Measurements from ENCODE around the gene ADGRF5.

ADGRF5 gene, protein sequence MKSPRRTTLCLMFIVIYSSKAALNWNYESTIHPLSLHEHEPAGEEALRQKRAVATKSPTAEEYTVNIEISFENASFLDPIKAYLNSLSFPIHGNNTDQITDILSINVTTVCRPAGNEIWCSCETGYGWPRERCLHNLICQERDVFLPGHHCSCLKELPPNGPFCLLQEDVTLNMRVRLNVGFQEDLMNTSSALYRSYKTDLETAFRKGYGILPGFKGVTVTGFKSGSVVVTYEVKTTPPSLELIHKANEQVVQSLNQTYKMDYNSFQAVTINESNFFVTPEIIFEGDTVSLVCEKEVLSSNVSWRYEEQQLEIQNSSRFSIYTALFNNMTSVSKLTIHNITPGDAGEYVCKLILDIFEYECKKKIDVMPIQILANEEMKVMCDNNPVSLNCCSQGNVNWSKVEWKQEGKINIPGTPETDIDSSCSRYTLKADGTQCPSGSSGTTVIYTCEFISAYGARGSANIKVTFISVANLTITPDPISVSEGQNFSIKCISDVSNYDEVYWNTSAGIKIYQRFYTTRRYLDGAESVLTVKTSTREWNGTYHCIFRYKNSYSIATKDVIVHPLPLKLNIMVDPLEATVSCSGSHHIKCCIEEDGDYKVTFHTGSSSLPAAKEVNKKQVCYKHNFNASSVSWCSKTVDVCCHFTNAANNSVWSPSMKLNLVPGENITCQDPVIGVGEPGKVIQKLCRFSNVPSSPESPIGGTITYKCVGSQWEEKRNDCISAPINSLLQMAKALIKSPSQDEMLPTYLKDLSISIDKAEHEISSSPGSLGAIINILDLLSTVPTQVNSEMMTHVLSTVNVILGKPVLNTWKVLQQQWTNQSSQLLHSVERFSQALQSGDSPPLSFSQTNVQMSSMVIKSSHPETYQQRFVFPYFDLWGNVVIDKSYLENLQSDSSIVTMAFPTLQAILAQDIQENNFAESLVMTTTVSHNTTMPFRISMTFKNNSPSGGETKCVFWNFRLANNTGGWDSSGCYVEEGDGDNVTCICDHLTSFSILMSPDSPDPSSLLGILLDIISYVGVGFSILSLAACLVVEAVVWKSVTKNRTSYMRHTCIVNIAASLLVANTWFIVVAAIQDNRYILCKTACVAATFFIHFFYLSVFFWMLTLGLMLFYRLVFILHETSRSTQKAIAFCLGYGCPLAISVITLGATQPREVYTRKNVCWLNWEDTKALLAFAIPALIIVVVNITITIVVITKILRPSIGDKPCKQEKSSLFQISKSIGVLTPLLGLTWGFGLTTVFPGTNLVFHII (N-terminal part only)

DNA sequence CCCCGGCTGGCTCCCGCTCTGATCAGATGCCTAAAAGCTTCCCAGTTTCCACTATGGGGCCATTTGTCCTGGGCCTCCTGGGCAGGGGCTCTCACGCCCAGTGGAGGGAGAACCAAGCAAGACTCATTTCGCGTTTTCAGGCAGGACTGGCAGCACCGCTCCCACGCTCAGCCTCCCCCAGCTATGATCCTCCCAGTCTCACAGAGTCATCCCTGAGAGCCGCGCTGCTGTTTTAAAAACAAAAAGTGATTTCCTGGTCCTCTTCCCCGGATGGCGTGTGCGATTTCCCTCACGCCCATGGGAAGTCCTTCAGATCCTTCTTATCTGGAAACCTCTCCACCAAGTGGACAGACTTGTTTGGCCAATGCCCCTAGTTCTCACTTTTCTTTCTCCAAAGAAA is at the start of gene ADGRF5:
Gene ADGRF5 (minus strand): TSS at position 208 of the 400 bp plus-strand sequence. CDS start 15,176 bp downstream, outside the sequence.
- no peak for DNase-seq

DNA sequence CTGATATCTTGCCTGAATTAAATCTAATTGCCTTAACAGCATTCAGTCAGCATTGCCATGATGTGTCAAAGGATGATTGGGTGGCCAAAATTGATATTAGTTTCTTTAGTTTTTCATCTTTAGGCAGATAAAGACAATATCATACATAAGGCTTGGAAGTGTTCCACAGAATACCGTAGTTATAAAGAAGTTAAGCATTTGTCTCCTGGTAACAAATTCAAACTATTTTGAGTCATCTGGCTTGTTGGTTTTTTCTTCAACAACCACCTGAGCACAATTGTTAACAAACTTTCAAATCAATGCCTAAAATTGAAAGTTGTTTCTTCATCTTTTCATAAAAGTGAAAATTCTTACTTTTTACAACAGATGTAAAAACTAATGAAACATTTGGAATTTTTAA is 47.5 kb upstream of the ADGRF5 start:
- DNase-seq = no peak

DNA sequence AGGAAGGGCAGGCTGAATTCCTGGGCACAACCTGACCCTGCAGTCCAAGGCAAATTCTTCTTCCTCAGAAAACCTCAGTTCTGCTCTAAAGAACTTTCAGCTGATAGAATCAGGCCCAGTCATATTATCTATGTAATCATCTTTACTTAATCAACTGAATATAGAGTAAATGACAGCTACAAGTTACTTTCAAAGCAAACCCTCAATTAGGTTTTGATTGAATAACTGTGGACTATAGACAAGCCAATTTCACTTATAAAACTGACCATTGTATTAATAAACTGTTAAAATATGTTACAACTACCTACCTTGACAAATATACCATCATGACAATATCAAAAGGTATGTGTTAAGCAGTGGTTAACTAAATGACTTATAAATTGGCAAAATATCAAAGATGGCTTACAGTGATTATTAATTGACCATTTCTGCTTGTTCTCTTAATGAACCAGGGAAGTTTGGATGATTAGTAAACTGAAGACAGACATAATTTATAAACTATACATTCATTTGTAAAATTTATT is 46.1 kb upstream of the ADGRF5 start:
- DNase-seq = no peak

DNA sequence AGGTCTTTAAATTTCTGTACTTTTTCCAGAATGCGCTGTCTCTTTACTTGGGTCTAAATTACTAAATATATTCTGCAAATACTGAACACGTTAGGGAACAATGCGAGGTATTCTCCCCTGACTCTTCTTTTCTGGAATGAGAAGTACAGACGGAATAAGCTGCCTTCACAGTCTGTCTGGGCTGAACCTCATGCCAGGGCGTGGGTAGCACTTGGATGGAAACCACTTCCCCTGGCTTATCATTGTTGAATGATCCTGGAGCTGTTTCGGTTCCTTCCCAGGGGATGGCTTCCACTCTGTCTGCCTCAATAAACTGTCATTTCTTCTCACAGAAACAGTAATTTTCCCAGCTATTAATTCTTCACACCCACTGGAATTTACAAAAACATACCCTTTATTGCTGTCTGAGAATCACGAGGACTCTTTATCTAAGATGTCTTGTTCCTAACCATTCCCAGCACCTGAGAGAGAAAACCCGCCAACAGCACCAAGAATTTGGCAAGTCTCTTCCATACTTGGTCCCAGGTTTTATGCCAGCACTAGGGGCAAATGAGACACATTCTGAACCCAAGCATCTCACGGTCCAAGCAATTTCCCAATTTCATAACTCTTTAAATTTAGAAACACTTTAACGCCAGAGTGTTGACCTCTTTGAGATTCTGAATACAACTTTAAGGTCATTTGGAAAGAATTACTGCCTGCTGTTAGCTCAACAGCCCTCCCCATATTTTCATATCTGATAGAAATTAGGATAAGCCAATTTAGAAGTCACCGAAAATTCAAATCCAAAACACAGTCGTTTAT is 43.2 kb upstream of the ADGRF5 start:
- DNase-seq = no peak

DNA sequence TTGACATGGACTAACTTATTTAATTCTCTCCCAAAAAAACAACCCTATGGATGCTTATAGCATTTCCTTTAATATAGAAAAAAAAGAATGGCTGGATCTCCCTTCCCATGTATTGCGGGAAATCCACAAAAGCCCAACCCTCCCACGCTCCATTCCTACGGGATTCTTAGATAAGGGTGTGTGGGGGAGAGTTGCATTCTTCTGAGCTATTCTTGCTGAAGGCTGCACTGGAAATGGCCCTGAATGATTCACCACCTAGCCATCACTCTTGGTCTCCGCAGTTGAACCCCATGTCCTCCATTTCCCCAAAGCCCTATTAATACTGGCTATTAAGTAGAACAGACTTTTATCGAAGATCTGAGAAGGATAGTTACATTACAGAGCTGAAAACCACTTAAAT is 41.9 kb upstream of the ADGRF5 start:
- no peak for DNase-seq

DNA sequence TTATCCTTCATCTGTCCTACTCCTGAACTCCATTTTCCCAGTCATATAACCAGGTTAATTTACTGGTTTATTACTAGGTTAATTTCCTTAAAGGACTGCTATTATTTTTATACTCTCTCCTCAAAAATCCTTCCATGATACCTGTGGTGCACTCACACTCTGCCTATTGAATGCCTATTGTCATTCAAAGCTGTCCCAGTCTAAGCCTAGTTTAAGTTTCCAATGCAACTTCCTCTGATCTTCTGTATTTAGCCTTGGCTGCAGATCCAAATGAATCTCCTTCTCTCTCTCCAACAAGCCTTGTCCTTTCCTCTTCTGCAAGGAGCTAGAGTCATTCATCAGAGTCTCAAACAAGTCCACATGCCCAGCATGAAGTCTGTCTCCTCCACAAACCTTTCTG is 41.3 kb upstream of the ADGRF5 start:
- DNase-seq = no peak

DNA sequence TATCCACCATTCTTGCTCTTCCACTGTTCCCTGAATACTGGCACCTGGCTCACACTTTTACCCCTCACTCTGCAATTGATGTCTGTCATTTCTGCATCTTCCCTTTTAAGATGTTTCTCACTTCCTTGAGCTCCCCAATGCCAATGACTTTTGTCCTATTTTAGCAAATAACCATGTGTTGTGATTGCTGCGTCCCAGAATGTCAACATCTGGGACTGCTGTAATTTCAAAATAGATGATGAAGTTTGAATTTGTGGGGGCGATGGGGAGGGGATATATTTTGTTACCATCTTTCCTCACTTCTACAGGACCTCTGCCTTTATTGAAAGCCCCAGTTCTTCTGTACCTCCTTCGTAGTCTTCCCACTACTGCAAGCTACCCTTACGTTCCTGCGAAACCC is 40.0 kb upstream of the ADGRF5 start:
- DNase-seq = no peak

DNA sequence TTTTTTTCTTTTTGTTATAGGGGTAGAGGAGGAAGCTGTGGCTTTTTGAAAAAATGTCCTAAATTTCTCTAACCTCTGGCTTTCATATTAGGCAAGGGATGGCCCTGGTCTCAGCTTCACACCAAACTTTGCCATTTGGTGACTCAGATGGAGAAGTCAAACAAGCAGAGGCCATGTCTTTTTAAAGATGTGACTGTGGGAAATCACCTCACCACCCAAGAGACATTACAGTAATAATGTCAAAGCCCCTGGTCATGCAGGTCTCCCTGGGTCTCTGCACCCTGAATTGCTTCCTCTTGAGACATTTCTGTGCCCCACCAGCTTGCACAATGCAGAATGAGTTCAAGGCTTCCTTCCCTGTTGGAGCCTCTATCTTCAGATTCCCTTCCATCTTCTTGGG is 39.5 kb upstream of the ADGRF5 start:
- DNase-seq = no peak

DNA sequence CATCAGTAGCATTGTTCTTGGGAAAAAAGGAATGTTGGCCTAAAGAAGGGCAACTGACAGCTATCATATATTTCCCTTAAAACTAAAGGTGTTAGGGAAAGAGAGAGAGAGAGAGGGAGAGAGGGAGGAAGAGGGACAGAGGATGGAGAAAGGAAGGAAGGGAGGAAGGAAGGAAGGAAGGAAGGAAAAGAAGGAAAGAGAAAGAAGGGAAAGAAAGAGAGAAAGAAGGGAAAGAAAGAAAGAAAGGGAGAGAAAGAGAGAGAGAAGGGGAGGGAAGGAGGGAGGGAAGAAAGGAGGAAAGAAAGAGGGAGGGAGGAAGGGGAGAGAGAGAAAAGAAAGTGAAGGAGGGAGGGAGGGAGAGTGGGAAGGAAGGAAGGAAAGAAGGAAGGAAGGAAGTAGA is 37.7 kb upstream of the ADGRF5 start:
- no peak for DNase-seq

DNA sequence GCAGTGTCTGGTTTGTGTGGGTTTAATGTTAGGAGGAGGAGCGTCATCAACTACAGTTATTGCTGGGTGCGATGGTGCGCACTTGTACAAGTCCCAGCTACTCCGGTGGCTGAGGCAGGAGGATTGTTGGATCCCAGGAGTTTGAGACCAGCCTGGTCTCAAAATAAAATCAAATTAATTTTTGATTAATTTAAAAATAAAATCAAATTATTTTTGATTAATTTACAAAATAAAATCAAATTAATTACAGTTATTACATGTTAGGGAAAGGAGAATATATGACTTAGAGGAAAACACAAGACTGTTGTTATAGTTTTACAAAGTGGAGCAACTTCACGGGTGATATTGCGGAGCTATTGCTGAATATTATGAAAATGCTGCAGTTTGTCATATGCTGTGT is 34.7 kb upstream of the ADGRF5 start:
- no peak for DNase-seq

DNA sequence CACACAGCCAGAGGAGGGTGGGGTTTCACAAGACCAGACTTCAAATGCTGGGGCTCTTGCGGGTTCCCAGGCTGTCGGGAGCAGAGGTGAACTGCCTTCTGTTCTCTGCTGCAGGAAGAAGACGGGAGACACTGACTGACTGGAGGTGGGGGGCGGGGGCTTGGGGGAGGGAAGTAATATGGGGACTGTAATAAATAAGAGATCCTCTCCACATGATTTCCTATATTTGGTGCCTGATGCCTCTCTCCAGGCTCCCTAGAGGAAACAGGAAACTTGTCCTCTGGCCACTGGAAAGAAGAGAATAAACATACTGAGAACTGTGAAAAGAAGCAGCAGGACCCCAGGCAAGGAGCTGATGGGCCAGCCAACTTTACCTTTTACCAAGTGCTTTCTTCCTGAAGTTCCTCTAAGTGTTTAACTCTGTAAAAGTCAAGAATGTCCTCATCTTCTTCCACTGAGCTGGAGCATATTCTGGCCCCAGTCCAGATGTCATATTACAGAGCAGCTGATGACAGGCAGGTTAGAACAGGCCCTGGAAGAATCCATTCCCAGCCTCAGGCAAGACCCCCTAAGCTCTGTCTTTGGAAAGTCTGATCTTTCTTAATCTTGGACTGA is 33.2 kb upstream of the ADGRF5 start:
- DNase-seq = no peak

DNA sequence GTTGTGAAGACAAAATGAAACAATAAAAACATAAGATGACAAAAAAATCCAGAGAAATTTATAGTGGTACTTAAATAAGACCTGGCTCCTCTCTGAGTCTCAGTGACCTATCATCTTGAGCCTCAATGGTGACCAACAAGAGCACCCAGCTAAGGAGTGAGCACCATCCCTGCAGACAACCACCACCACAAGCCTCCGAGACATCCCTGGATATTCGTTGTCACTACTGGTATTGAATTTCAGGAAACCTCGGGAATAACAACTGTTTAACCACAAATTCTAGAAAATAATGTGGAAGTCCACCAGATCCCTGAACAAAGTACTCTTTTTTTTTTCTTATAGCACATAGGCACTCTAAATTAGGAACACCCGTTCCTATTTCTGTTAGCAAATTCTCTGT is 32.2 kb upstream of the ADGRF5 start:
- no peak for DNase-seq

DNA sequence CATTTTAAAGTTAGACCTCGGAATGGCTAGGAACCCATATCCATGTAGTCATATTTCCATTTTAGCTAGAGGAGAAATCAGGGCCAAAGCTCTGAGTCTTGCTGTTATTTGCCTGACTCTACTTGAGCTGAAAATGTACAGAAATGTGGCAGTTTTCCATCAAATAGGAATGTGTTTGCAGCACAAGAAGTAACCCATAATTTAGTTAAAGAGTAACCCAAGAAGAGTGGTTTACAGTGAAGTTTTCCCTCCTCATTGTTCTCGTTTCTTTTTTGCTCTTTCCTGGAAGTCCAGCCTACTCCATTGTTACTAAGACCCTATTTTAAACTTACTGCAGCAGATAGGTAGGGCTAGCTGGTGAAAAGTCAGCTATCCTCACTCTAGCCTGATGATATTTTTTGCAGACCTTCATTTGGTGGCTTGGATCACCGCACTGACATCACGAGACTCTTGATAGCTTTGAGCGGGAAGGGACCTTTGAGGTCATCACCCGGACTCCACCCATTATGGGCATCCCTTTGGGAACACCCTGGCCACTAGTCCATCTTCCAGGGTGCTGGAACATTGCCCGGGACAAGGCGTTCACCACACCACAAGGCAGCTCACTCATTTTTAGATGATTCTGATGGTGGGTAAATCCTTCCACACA is 28.0 kb upstream of the ADGRF5 start:
- no peak for DNase-seq

DNA sequence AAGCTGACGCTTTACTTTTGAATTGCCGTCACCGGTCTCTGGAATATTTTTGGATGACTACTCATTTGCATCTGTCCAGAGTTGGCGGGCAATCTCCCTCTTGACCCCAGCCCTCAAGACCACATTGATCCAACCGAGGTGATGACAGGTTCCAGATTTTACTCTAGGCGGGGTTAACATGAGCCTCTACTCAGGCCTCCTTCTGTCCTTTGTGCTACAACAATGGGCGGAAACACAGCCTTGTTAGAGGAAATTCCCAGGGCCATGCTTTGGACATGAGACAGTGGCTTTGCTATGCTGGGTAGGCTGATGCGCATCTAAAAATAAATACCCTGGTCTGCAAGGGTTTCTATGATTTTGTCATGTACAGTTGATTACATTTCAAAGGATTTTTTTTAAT is 27.0 kb upstream of the ADGRF5 start:
- DNase-seq = no peak

DNA sequence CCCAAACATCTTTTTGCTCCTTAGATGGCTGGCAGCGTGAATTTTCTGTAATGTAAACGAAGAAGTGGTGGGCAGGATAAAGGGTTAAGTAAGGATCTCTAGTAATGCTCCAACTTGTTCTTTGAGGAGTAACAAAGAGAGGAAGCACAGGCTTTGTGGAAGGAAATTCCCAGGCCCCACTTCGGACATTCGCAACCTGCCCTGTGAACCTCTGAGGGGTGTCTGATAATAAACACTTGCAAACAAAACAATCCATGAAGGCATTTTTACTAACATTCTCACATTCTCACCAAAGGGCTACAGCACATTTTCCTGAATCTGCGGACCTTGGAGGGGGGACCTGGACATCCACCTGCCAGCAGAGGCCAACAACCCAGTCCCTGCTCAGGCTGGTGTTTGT is 25.8 kb upstream of the ADGRF5 start:
- DNase-seq = no peak

DNA sequence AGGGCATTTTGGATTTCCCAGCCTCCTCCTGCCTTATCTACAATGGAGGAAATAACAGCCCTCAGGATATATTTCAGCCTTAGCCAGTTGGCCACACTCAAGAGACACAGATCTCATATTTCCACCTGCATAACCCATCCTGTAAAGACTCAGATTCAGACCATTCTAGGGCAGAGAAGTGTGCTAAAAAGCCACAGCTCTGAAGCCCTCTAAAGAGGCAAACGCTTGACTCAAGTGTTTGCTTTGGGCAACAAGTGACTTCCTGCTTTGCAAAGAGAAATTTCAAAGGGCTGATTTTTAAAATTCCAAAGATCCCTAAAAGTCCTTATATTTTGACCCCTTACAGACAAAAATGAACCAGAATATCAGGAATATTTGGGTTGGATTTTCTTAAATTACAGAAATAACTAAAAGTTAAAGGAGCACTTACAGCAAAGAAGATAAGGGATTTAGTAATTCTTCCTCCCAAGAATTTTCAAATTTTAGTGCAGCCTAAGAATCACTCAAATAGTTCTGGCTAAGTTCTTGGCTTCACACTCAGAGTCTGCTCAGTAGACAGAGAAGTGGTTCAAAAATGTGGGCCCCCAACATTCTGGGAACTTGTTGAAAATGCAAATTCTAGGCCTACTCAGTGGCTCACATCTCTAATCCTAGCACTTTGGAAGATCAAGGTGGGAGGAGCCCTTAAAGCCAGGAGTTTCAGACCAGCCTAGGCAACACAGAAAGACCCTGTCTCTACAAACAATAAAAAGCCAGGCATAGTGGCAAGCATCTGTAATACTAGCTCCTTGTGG is 18.9 kb upstream of the ADGRF5 start:
- no peak for DNase-seq

DNA sequence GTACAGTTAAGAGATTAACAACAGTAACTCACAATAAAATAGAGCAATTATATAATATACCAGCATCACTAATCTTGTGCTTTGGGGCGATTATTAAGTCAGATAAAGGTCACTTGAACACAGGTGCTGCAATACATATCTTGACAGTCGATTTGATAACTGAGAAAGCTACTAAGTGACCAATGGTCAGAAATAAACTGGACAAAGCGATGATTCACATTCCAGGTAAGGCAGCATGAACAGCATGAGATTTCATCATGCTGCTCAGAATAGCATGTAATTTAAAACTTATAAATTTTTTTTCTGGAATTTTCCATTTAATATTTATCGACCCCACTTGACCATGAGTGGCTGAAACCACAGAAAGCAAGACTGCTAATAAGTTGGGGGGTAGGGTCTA is 15.9 kb upstream of the ADGRF5 start:
- DNase-seq = no peak

DNA sequence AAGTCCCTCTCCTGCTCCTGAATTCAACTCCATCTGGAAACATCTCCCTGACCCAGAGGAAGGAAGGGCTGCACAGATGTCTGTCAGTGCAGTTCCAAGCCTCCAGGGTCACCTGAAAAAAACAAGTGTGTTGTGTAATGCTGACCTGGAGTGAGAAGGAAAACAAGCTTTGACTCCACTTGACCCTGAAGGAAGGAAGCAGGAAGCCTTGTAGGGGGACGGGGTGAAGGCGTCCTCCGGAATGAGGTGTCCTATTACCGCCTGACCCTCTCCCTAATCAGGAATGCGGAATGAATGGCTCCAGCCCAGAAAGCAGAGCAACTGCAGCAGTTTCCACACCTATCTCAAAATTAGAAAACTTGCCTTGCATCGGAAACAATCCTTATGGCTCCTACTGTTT is 13.9 kb upstream of the ADGRF5 start:
- no peak for DNase-seq

DNA sequence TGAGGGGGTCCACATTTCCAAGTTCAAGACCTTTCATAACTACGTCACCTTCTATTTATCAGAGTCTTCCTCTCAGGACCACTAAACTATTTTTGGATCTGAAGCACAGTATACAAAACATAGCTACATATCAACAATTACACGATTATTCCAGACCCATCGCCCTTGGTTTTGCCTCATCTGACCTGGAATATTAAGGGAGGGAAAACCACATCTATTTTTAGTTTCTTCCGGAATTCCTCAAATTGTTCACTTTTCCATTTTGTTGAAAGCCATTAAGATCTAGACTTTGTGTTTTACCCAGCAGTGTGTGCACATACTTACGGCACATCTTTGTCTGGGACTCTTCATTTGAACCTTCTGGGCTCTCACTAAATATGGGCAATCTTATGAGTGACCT is 12.0 kb upstream of the ADGRF5 start:
- DNase-seq = no peak

All from activated CD8-positive, alpha-beta memory T cell treated with anti-CD3 and anti-CD28 coated beads for 24 hours (primary cell).